AG20443 (cell line): ENCODE results near the gene CARS2.
"Not testable (repeated sequence)": the region's sequence is repeated elsewhere in the genome, so short reads cannot be mapped to it uniquely, and the experiment has no call there.

Source experiments
- DNase-seq: peaks from one replicate; pipeline ENCODE4 v3.0.0; 2012; ENCODE audit warnings: low spot score, mixed read lengths

CARS2 gene

DNA sequence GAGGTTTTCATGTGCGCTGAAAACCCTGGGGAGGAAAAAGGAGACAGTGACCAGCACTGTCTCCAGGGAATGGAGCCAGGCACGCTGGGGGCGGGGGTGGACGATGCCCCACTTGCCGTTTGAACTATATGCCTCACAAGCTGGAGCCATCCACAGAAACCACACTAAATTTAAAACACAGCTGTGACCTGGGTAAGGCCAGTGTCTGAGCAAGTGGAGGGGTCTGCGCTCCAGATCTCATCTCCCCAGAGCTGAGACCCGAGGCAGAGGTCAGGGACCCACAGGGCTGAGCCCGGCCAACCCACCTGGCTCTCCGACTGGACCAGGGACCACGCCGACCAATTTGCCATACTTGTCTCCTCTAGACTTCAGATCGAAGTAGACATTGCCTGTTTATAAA is 23.2 kb downstream of the CARS2 start:
- DNase-seq: no peak

DNA sequence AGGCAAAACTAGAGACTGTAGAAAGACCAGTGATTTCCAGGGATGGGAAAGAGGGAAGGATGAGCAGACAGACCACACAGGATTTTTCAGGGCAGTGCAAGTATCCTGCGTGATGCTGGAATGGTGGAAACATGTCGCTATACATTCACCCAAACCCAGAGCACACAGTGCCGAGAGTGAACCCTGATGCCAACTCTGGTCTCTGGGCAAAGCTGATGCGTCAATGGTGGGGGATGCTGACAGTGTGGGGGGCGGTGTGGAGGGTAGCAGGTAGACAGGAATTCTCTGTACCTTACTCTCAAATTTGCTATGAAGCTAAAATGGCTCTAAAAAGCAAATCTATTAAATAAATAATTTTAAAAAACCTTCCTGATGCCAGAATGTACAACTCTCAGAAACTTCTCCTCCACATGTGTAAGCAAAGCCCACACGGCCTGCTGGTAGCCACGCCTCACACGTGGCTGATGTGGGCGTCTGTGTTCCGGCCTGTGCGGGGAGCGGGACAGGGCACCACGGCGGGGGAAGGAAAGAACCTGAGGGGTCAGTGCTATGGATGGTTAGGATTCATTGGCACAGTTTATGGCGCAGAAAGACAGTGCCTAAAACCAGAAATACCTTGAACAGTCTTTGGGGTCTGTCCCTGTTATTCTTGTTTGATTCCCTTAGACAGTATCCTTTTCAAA is 23.9 kb downstream of the CARS2 start:
- no peak for DNase-seq

DNA sequence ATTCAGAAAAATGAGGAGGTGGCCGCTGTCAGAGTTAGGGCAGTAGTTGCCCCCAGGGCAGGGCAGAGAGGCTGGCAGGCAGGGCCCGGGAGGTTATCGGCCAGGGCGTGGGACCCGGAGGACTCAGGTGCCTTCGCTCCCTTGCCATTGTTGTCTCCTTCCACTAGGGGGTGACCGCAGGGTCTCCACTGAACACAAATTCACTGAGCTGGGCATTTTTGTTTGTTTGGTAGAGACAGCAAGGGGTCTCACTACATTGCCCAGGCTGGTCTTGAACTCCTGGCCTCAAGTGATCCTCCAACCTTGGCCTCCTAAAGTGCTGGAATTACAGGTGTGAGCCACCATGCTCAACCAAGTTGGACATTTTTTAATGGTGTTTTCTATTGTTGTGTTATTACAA is 25.1 kb downstream of the CARS2 start:
- DNase-seq: peak; percentile 50

DNA sequence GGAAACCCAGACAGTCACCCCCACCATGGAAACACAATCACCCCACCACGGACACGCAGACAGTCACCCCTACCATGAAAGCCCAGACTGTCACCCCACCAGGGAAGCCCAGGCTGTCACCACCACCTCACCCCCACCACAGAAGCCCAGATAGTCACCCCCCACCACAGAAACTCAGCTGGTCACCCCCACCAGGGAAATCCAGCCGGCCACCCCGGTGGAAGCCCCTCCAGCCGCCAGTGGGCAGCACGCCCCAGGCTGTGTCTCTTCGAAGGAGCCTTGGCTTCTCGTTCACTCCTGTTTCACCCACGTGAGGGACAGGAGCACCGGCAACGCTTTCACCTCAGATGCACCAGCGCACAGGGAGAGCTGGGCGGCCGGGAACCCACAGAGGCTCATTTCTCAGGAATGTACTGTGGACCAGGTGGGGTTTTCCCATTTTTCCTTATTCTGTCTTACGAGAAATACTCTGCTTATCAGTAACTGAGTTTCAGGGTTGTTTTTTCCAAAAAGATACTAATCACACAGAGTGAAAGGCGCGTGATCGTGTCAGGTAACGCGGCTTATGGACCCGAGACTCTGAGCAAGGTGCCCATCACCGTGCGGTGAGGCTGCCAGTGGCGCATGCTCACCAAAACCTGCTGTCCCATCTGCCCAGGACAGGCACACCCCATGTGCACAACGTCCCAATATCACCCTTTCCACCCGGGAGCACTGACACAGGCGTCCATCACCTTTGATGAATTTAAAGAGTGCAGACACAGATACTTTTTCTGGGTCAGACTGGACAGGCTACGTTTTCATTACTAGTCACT is 28.0 kb downstream of the CARS2 start:
- peak; percentile 9 for DNase-seq

DNA sequence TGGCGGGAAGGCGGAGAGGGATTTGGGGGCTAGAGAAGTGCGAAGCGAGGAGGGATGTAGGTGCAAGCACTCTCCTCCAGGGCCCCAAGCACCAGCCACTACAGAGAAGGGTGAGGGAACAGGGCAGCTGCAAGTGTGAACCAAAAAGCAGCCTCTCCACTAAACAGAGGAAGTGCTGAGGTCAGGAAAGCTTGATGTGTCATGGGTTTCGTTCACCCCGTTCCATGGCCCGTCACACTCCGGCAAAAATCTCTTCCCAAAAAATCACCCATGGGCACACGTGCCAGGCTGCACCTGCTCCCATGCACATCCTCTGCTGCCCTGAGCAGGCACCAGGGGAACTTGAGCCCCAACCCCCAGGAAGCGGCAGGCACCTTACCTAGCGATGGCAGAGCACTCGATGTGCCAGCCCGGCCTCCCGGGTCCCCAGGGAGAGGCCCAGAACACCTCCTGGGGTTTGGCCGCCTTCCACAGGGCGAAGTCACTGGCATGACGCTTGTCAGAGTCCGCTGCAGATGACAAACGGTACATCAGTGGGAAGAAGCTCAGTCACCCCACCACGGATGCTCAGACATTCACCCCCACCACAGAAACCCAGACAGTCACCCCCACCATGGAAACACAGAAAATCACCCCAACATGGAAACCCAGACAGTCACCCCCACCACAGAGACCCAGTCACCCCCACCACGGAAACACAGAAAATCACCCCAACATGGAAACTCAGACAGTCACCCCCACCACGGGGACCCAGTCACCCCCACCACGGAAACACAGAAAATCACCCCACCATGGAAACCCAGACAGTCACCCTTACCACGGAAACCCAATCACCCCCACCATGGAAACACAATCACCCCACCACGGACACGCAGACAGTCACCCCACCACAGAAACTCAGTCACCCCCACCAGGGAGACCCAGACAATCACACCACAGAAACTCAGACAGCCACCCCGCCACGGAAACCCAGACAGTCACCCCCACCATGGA is 29.0 kb downstream of the CARS2 start:
- no peak for DNase-seq

DNA sequence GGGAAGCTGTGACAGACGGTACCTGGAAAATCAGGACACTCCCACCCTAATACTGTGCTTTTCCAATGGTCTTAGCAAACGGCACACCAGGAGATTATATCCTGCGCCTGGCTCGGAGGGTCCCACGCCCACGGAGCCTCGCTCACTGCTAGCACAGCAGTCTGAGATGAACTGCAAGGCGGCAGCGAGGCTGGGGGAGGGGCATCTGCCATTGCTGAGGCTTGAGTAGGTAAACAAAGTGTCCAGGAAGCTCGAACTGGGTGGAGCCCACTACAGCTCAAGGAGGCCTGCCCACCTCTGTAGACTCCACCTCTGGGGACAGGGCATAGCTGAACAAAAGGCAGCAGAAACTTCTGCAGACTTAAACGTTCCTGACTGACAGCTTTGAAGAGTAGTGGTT is 36.1 kb downstream of the CARS2 start:
- DNase-seq: not testable (repeated sequence)

DNA sequence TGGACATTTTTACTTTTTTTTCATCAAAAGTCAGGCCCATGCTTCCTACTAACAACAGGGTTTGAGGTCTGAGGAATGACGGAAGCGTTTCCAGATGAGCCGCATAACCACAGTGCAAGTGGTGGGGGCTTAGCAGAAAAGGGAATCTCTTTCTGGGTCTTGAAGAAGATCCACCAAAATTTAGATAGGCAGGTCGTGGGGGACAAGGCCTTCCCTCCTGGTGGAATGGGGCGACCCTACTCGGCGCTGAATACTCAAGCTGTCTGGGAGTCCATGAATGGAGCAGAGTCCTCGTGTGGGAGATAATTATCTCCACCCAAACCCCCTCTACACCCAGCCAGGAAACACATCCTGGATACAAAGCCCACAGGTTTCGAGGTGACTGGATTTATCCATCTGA is 36.9 kb downstream of the CARS2 start:
- DNase-seq: no peak

DNA sequence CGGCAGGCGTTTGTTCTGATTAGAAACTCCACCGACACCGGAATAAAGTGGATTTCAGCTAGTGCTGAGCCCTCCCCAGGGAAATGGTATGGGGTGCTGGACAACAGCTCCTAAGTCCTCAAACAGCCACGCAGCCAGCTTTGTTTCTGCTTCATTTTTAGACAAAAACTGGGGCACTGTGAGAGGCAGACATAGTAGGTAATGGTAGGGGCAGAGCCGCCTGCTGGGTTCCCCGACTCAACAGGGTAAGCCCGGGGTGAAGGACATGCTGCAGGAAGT is 39.7 kb downstream of the CARS2 start:
- DNase-seq: no peak

DNA sequence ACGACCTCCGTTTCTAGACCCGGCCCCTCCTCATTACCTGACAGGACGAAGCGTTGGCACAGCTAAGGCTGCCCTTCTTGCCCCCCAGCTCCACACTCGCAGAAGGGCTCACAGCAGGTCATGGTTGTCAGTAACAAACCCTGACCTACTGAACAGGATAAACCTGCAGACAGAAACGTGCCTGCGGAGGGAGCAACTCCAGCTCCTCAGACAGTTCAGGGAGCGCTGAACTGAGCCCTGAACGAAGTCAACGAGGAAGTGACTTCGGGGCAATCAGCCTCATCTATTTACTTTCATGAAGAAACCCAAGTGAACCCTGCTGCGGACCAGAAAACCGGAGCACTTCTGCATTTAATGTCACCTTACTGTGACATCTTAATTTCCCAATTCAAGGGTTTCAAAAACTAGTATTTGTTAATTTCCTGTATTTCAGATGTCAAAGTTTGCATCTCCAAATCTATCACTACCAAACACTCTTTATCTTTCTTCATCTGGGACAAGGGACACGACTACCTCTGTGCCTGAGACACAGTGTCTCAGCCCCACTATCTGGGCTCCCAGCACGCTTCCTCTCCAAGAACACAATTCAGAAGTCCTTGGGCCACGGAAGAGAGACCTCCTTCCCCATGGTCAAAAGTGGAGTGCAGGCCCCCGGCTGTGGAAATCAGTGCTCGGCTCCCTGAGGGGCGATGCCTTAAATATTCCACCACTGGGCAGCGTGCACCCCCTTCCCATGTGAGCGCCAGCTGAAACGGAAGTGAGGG is 40.2 kb downstream of the CARS2 start:
- DNase-seq: no peak

DNA sequence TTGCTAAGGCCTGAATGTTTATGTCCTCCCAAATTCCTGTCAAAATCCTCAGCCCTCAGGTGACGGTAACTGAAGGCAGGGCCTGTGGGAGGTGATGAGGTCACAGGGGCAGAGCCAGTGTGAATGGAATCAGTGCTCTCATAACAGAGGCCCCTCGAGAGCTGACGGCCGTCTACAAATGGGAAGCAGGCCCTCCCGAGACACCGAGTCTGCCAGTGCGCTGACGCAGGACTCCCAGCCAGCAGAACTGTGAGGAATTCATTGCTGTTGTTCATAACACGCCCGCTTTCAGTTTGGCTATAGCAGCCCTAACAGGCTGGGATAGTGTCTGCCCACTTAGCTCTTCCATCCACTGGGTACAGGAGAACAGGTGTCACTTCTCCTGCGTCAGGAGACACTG is 41.2 kb downstream of the CARS2 start:
- no peak for DNase-seq

DNA sequence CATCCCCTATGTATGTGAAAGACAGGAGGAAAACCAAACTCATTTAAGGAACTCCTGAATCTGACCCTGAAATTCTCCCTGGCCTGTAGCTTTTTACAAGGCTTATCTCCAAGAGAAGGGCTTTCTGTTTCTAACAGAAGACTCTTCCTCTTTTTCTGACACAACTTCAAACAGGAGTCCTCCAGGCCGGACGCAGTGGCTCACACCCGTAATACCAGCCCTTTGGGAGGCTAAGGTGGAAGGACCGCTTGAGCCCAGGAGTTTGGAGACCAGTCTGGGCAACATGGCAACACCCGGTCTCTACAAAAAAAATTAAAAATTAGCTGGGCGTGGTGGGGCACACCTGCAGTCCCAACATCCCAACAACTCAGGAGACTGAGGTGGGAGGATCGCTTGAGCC is 41.9 kb downstream of the CARS2 start:
- DNase-seq: no peak

DNA sequence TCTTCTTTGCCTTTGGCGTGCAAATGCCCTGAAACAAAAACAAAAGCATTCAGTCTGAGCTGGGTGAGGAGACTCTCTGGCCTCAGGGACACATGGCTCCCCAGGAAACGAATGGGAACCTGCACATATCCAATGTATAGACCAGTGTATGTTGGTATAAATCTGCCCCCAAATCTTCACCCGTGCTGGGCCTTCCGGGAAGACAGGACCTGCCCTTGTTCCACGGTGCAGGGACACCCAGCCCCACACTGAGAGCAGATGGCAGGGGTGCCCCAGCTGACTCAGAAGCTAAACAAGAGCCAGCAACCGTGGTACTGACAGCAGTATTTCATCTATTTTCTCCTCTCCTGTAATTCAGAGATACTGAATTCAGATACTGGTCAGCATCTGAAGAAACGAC is 42.4 kb downstream of the CARS2 start:
- no peak for DNase-seq

DNA sequence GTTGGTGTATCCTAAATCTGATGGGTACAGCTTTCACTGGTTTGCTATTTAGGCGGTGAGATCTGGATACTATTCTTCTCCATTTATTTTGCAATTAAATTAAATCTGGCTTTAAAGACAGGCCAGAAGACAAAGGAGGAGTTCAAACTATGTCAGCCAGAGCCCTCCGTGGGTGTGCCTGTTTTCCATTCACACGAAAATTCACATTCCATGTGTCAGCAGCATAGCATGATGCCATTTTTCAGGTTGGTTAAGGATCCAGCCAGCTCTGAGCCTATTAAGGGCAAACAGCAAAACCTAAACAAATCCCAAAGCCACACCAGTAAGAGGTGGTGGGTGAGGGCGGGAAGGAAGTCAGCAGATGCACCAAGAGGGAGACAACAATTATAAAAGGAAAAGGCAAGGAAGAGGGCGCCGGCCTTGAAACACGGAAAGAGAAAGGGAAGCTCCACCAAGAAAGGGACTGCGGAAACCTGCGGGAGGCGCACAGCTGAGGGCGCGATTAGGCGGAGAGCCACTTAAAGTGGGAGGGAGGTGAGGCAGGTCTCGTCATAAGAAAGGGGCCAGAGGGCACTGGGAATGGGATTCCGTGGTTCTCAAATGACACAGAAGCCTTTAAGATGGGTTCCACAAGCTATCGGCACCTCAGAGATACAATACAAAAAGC is 43.0 kb downstream of the CARS2 start:
- DNase-seq: no peak

DNA sequence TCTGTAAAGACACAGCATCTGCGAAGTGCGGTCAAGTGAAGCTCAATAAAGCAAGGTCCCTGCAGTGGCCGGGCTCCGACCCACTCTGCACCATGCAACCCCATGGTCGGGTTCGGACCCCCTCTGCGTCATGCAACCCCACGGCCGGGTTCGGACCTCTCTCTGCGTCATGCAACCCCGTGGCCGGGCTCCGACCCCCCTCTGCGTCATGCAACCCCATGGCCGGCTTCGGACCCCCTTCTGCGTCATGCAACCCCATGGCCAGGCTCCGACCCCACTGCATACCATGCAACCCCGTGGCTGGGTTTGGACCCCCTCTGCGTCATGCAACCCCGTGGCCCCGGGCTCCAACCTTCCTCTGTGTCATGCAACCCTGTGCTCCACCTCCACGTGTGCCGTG is 43.8 kb downstream of the CARS2 start:
- DNase-seq: no peak

DNA sequence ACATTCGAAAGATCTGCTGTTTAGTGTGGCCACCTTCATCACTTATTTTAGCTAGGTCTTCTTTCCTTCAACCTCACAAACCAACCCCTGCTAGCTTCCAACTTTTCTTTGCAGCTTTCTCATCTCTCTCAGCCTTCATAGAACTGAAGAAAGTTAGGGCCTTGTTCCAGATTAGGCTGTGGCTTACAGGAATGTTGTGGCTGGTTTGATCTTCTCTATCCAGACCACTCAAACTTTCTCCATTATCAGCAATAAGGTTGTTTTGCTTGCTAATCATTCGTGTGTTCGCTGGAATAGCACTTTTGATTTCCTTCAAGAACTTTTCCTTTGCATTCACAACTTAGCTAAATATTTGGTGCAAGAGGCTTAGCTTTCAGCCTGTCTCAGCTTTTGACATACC is 44.7 kb downstream of the CARS2 start:
- DNase-seq: no peak

DNA sequence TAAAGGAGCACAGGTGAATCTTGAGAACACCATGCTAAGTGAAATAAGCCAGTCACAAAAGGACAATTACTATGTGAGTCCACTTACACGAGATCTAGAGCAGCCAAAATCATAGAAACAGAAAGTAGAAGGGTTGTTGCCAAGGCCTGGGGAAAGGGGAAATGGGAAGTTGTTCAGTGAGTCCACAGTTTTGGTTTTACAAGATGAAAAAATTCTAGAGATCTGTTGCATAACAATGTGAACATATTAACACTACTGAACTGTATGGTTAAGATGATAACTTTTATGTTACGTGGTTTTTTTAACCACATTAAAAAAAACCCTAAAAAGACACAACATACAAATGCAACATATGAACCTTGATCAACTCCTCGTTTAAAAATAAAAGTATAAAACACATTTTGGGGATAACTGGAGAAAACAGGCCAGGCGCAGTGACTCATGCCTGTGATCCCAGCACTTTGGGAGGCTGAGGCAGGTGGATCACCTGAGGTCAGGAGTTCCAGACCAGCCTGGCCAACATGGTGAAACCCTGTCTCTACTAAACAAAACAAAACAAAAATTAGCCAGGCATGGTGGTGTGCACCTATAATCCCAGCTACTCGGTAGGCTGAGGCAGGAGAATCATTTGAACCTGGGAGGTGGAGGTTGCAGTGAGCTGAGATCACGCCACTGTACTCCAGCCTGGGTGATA is 47.6 kb downstream of the CARS2 start:
- DNase-seq: not testable (repeated sequence)

DNA sequence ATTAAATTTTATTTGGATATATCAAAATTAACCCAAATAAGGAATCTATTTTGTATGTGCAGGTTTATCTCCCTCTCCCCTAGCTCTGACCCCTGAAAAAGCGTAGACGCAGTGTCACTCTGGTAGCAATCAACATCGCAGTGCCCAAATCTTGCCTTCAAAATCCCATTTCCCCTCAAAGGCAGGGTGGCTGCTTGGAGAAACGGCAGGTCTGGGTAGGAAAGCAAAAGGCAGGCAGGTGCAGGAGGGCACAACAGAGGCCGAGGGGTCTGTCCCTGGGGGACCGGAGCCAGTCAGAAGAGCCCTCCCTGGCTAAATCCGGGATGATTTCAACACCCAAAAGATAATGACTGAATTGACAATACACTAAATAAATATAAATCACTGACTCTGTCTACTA is 48.7 kb downstream of the CARS2 start:
- DNase-seq: no peak

DNA sequence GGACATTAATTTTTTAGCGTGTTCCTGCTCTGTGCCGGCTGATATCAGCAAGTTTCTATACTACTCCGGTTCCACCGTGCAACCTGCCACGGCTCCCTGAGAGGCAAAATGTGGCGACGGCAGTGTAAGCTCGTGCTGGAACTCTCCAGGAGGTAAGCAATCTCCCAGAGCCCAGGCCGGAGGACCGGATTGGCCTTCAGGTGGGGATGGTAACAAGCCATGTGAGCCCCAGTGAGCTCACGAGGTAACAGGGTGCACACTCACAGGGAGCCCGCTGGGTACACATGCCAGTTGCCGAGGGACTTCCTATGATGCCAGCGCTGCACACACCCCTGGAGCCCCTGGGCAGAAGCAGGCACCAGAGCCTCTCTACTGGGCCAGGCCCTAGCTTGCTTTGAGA is 52.1 kb downstream of the CARS2 start:
- DNase-seq: no peak

DNA sequence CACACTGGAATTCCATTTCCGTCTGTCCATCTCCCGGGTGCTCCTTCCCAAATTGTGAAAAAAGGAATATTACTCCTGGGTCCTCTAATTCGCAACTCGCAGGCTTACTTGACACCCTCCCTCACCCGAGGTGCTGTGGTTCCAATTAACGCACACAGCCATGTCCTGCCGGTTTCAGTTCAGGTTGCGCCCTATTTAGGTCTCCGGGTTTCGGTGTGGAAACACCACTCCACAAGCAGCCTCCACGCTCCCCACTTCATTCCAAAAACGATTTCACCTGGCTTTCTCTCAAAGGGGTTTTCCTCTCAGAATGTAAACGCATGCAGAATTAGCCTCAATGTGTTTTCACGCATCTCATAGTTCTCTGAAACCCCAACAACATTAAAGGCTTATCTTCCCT is 52.6 kb downstream of the CARS2 start:
- no peak for DNase-seq

DNA sequence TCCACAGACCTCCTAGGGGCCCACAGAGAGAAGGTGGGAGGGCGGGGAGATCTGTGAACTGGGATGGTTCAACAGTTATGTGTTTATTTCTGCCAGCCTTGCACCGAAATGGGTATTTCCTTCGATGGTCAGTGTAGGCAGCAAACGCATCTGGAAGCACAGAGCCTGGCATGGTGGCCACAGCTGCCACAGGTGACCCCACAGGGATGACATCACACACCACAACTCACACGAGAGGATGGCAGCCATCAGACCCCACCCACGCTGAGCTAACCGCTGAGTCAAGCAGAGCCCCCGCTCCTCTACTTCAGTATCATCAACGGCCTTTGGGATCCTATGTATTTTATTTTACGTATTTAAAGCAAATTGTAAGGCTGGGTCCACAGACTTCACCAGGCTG is 53.2 kb downstream of the CARS2 start:
- DNase-seq: no peak

DNA sequence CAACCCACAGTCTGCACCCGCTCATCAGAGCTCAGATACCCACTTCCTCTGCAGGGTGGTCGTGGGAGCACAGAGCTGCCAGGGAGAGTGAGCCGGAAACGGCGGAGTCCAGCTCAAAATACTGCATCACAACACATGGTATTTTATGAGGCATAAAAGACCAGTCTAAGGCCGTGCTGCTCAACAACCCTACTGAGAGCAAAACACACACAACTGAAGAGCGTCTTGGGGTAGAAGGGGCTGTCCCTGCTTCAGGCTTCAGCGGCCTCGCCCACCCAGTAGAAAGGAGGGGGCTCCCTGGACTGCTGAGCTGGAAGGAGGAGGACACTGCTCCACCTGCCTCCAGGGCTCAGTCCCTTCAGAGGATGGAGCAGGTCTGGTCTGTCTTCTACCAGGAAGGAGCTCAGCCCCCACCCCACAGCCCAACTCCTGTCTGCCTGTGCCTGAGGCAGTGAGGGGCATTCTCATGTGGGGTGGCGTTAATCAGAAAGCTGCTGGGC is 53.6 kb downstream of the CARS2 start:
- no peak for DNase-seq
